ENCODE measurements around the gene PCSK2. TPM values are rescaled to one million over a fixed set of nuclear protein-coding genes. Genes with fewer than 3 reads are reported as not detected.

Gene PCSK2
- total RNA-seq, 1 experiment from 2014 or later, result not detected

GRCh38 chr20:17365831-17366230, 139.0 kb downstream of the PCSK2 start:
- H3K9me3 Mint-ChIP-seq (ENCODE audit: unreplicated experiment), result no peaks in the 10 kb centered on the region
- BruUV-seq (replicated peaks), result no TSS peak
- ChIA-PET POLR2A (no interaction called here), CTCF (interaction anchor here (0.9 to 1.6 kb wide), 3 partner anchors 544 to 564 kb away, joined by 3 to 6 read pairs (median 4); no protein-coding TSS in a partner anchor)
- peaks cover 20% of the 10 kb centered on the region for H3K27me3 Mint-ChIP-seq (ENCODE audit: insufficient read depth, unreplicated experiment)
- no peak overlapping the region for H3K4me3 Mint-ChIP-seq (ENCODE audit: unreplicated experiment)
- no peak overlapping the region for H3K27ac Mint-ChIP-seq (ENCODE audit: low read depth, unreplicated experiment)
- intact Hi-C loops (cut with micrococcal nuclease), result no loop called here
- no peak for TF ChIP-seq CTCF (IDR thresholded peaks at IDR 0.05; ENCODE audit: unreplicated experiment)
- DNase-seq (ENCODE audit: unreplicated experiment), result no peak
- no peaks in the 10 kb centered on the region for H3K4me1 Mint-ChIP-seq (ENCODE audit: insufficient read depth, unreplicated experiment)
- no peaks in the 10 kb centered on the region for H3K36me3 Mint-ChIP-seq (ENCODE audit: insufficient read depth, unreplicated experiment)

- Mint-ChIP-seq H3K4me3 (ENCODE audit: unreplicated experiment) (no peak overlapping the region), H3K4me1 (ENCODE audit: insufficient read depth, unreplicated experiment) (no peaks in the 10 kb centered on the region), H3K36me3 (ENCODE audit: insufficient read depth, unreplicated experiment) (no peaks in the 10 kb centered on the region), H3K9me3 (ENCODE audit: unreplicated experiment) (no peaks in the 10 kb centered on the region), H3K27ac (ENCODE audit: low read depth, unreplicated experiment) (no peak overlapping the region), H3K27me3 (ENCODE audit: insufficient read depth, unreplicated experiment) (peaks cover 42% of the 10 kb centered on the region)
- DNase-seq (ENCODE audit: unreplicated experiment), result no peak
- no peak for TF ChIP-seq CTCF (IDR thresholded peaks at IDR 0.05; ENCODE audit: unreplicated experiment)
- POLR2A ChIA-PET, result interaction anchor here (0.6 kb wide), 1 partner anchor 739 kb away, joined by 3 read pairs; no protein-coding TSS in a partner anchor
- intact Hi-C loops (cut with micrococcal nuclease), result no loop called here
- CTCF ChIA-PET, result interaction anchor here (0.9 kb wide), 1 partner anchor 62 kb away, joined by 5 read pairs; no protein-coding TSS in a partner anchor
- no TSS peak for BruUV-seq (replicated peaks)
Measured at GRCh38 chr20:17369506-17369905, 142.7 kb downstream of the PCSK2 start.

- H3K36me3 Mint-ChIP-seq (ENCODE audit: insufficient read depth, unreplicated experiment), result no peaks in the 10 kb centered on the region
- CTCF ChIA-PET, result interaction anchor here (0.6 to 2.5 kb wide), 6 partner anchors 10 to 569 kb away, joined by 3 to 11 read pairs (median 4); no protein-coding TSS in a partner anchor
- POLR2A ChIA-PET, result interaction anchor here (0.5 kb wide), 1 partner anchor 33 kb away, joined by 3 read pairs; no protein-coding TSS in a partner anchor
- no peak for TF ChIP-seq CTCF (IDR thresholded peaks at IDR 0.05; ENCODE audit: unreplicated experiment)
- intact Hi-C loops (cut with micrococcal nuclease), result no loop called here
- peaks cover 42% of the 10 kb centered on the region for H3K27me3 Mint-ChIP-seq (ENCODE audit: insufficient read depth, unreplicated experiment)
- BruUV-seq (replicated peaks), result no TSS peak
- H3K9me3 Mint-ChIP-seq (ENCODE audit: unreplicated experiment), result no peaks in the 10 kb centered on the region
- H3K27ac Mint-ChIP-seq (ENCODE audit: low read depth, unreplicated experiment), result no peak overlapping the region
- no peak for DNase-seq (ENCODE audit: unreplicated experiment)
- H3K4me1 Mint-ChIP-seq (ENCODE audit: insufficient read depth, unreplicated experiment), result no peaks in the 10 kb centered on the region
- H3K4me3 Mint-ChIP-seq (ENCODE audit: unreplicated experiment), result no peak overlapping the region
Measured at GRCh38 chr20:17372806-17373440, 146.1 kb downstream of the PCSK2 start.

- H3K4me3 Mint-ChIP-seq (ENCODE audit: unreplicated experiment), result no peak overlapping the region
- intact Hi-C loops (cut with micrococcal nuclease), result no loop called here
Measured at GRCh38 chr20:17374086-17374485, 147.2 kb downstream of the PCSK2 start.

More at GRCh38 chr20:17374086-17374485, 147.2 kb downstream of the PCSK2 start:
- ChIA-PET POLR2A (interaction anchor here (0.5 kb wide), 1 partner anchor 69 kb away, joined by 3 read pairs; no protein-coding TSS in a partner anchor), CTCF (interaction anchor here (0.6 to 2.5 kb wide), 4 partner anchors 22 to 570 kb away, joined by 3 to 11 read pairs (median 7); no protein-coding TSS in a partner anchor)
- no peak for DNase-seq (ENCODE audit: unreplicated experiment)
- peaks cover 40% of the 10 kb centered on the region for H3K27me3 Mint-ChIP-seq (ENCODE audit: insufficient read depth, unreplicated experiment)
- H3K4me1 Mint-ChIP-seq (ENCODE audit: insufficient read depth, unreplicated experiment), result no peaks in the 10 kb centered on the region
- TF ChIP-seq CTCF (IDR thresholded peaks at IDR 0.05; ENCODE audit: unreplicated experiment), result no peak
- no peaks in the 10 kb centered on the region for H3K36me3 Mint-ChIP-seq (ENCODE audit: insufficient read depth, unreplicated experiment)
- no peaks in the 10 kb centered on the region for H3K9me3 Mint-ChIP-seq (ENCODE audit: unreplicated experiment)
- no TSS peak for BruUV-seq (replicated peaks)
- H3K27ac Mint-ChIP-seq (ENCODE audit: low read depth, unreplicated experiment), result no peak overlapping the region

Measured in MCF 10A (cell line).